Fibroblast of peridontal ligament (primary cell): ENCODE data around the gene SIRT3.

ENCODE experiments used
- DNase-seq: peaks from one replicate; pipeline ENCODE4 v3.0.0-alpha.2; 2010; ENCODE audit errors: extremely low read depth

Gene SIRT3

GRCh38 chr11:235997-236773 is at the start of gene SIRT3:
Gene SIRT3 (minus strand): TSS chr11:236342. CDS start chr11:236328, 14 bp downstream.
- DNase-seq = peak; percentile 53

- no peak for DNase-seq
These were observed 49.7 kb upstream of the SIRT3 start for GRCh38 chr11:285894-286220.

GRCh38 chr11:285021-285893 is 49.1 kb upstream of the SIRT3 start:
- DNase-seq = no peak

- no peak for DNase-seq
These were observed 48.2 kb upstream of the SIRT3 start for GRCh38 chr11:284105-285020.

- DNase-seq = no peak
These were observed 47.4 kb upstream of the SIRT3 start for GRCh38 chr11:283405-284104.

GRCh38 chr11:282630-283360 is 46.7 kb upstream of the SIRT3 start:
- DNase-seq = no peak

GRCh38 chr11:282171-282570 is 46.0 kb upstream of the SIRT3 start:
- no peak for DNase-seq

GRCh38 chr11:281486-282161 is 45.5 kb upstream of the SIRT3 start:
- no peak for DNase-seq

- DNase-seq = no peak
These were observed 44.8 kb upstream of the SIRT3 start for GRCh38 chr11:280706-281485.

GRCh38 chr11:279966-280705 is 44.0 kb upstream of the SIRT3 start:
- DNase-seq = no peak

GRCh38 chr11:279040-279965 is 43.2 kb upstream of the SIRT3 start:
- no peak for DNase-seq

- no peak for DNase-seq
These were observed 42.1 kb upstream of the SIRT3 start, which contains the start of gene NLRP6 for GRCh38 chr11:278001-278951. Gene NLRP6 (plus strand): TSS chr11:278407. CDS start chr11:278570, 163 bp downstream.

- no peak for DNase-seq
These were observed 40.1 kb upstream of the SIRT3 start for GRCh38 chr11:276219-276618.

GRCh38 chr11:272931-273198 is 36.7 kb upstream of the SIRT3 start:
- DNase-seq = no peak

GRCh38 chr11:272195-272930 is 36.2 kb upstream of the SIRT3 start:
- DNase-seq = no peak

GRCh38 chr11:271319-271715 is 35.2 kb upstream of the SIRT3 start:
- DNase-seq = no peak
